NCI-H1105 (cell line): ENCODE results near the gene FITM1.

Experiments used
- DNase-seq: peaks from one replicate; lab custom pipeline; 2025; lab: John Stamatoyannopoulos, UW

The FITM1 gene, protein sequence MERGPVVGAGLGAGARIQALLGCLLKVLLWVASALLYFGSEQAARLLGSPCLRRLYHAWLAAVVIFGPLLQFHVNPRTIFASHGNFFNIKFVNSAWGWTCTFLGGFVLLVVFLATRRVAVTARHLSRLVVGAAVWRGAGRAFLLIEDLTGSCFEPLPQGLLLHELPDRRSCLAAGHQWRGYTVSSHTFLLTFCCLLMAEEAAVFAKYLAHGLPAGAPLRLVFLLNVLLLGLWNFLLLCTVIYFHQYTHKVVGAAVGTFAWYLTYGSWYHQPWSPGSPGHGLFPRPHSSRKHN

DNA sequence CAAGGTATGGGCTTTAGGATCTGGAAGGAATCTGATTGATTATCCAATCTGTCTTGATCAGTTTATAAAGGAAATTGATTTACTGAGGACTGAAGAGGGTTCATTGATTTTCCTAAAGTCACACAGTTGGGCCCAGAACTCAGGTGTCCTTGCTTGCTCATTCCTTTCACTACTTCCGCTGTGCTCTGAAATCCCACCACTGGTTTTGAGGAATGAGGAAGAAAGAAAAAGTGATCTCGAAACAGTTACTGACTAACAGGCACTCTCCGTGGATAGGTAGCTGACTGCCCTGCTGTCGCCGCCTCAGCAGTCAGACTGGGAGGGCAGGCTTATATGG is at the start of gene FITM1:
FITM1 (plus strand) TSS at position 280 of the 337 bp plus-strand sequence. CDS start 905 bp downstream, outside the sequence.
- no peak for DNase-seq

- peak; percentile 48 for DNase-seq
Observed at GRCh38 chr14:24080888-24081738, 49.3 kb upstream of the FITM1 start.

GRCh38 chr14:24081739-24082211 is 48.7 kb upstream of the FITM1 start:
- DNase-seq = no peak

GRCh38 chr14:24082411-24083080 is 47.9 kb upstream of the FITM1 start:
- no peak for DNase-seq

GRCh38 chr14:24083462-24083861 is 47.0 kb upstream of the FITM1 start:
- no peak for DNase-seq

- no peak for DNase-seq
Observed at GRCh38 chr14:24084440-24084839, 46.0 kb upstream of the FITM1 start.

- no peak for DNase-seq
Observed at GRCh38 chr14:24085215-24085614, 45.2 kb upstream of the FITM1 start.

GRCh38 chr14:24086193-24086955 is 44.1 kb upstream of the FITM1 start:
- no peak for DNase-seq

DNA sequence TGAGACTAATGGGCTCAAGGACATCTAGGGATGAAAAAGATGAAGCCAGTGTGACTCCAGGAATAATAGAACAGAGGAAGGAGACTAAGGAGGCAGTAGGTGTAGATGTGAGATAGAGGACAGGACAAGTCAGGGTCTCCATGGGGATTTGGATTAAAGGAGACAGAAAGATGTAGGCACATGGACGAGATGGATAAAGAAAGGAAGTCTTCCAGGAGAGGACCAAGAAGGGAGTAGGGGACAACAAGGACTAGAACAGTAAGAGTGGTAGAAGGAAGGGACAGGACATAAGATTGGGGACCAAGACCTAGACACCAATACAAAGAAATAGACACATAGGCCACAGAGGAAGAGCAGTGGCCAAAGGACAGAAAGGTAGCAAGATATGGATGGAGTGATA is 43.5 kb upstream of the FITM1 start:
- no peak for DNase-seq

DNA sequence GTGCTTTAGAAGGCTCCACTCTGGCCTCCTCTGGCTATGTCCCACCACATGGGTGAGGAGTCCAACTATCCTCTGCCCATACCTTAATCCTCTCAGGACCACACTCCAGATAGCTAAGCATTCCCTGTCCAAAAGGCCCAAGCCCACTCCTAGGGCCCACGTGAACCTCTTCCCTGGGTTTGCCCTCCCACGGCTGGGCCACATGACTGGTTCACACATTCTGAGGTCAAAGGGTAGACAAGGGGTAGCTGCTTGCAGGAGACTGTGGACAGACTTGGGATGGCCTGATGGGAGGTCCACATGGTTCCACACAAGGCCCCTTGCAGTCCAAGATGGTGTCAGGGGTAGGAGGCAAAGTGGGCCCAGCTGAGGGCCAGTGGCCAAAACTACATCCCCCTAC is 42.4 kb upstream of the FITM1 start:
- DNase-seq = no peak

- DNase-seq = no peak
Observed at GRCh38 chr14:24089890-24090289, 40.6 kb upstream of the FITM1 start.

GRCh38 chr14:24092110-24092504 is 38.4 kb upstream of the FITM1 start:
- DNase-seq = no peak

DNA sequence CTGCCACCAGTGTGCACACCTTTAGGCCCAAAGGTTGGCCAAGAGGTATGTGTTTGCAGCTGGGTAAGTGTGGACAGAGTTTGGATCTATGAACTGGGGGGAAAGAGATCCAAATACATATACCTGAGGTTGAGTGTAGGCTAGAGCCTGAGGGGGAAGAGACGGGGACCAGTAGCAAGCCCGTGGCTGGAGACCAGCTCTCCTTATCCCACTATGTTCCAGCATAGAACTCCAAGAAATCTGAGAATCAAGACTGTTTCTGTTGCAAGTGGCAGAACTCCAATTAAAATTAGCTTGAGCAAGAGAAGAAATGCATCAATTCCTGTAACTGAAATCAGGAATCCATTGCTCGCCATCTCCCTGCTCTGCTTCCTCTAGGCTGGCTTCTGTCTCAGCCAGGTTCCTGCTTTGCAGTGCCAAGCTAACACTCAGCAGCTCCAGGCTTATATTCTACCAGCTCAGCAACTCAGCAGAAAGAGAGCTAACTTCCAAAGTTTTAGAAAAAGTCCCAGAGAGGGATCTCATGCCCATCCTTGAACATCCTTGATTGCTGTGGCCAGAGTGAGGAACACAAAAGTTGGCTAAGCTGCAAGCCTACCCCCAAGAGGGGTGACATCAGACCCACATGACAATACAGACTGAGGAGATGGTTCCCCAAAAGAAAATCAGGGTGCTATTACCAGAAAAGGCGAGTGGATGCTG is 37.8 kb upstream of the FITM1 start:
- no peak for DNase-seq

DNA sequence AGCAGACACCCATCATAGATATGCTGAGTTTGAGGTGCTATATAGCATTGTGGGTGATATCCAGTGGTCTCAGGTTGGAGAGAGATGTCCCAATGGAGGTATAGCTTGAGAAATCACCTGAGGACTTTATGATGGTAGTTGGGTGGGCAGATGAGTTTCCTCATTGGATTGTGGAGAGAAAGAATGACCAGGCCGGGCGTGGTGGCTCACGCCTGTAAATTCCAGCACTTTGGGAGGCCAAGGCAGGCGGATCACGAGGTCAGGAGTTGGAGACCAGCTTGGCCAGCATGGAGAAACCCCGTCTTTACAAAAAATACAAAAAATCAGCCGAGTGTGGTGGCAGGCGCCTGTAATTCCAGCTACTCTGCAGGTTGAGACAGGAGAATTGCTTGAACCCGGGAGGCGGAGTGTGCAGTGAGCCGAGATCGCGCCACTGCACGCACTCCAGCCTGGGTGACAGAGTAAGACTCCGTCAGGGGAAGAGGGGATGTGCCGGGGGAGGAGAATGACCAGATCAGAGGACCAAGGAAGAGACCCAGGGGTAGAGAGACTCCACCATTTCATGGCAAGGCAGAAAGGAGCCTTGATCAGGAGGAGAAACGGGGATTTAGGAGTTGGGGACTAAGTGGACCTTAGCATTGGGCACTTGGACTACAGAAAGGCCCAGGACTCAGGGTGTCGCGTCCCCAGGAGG is 37.1 kb upstream of the FITM1 start:
- DNase-seq = no peak

GRCh38 chr14:24093901-24094840 is 36.3 kb upstream of the FITM1 start, which contains the start of gene PCK2:
Gene PCK2 (plus strand): TSS chr14:24094311. CDS start chr14:24094406, 95 bp downstream.
- DNase-seq = peak; percentile 94

GRCh38 chr14:24094841-24095270 is 35.6 kb upstream of the FITM1 start:
- no peak for DNase-seq

GRCh38 chr14:24095271-24096068 is 35.0 kb upstream of the FITM1 start:
- no peak for DNase-seq

GRCh38 chr14:24096545-24097181 is 33.8 kb upstream of the FITM1 start:
- DNase-seq = no peak
